ENCODE measurements around the gene KRTAP10-12. TPM values are rescaled to one million over a fixed set of nuclear protein-coding genes. Genes with fewer than 3 reads are reported as not detected.
"Not testable (repeated sequence)": the region's sequence is repeated elsewhere in the genome, so short reads cannot be mapped to it uniquely, and the experiment has no call there.

KRTAP10-12 gene
- total and polyA plus RNA-seq, 2 donors from 2014 or later: not detected

- H3K9ac ChIP-seq (ENCODE audit: low read length in 3 of 3): no peak within 1 kb of the TSS
- TF ChIP-seq CTCF (IDR thresholded peaks at IDR 0.05; ENCODE audit: borderline replicate concordance, extremely low read depth, insufficient read depth): no peak
- H3K9me3 ChIP-seq (ENCODE audit: control insufficient read depth in 2 of 3, insufficient read depth in 1 of 3, low read length in 3 of 3): peaks cover 0 to 11% (median 4%) of the 10 kb centered on the region in 3 donors
- H3K27ac ChIP-seq (ENCODE audit: low read depth in 2 of 2, low read length in 2 of 2): no peak within 1 kb of the TSS
- H3K4me1 ChIP-seq (ENCODE audit: control insufficient read depth in 2 of 3, insufficient read depth in 2 of 3, low read depth in 1 of 3, low read length in 3 of 3): no peaks in the 10 kb centered on the region
- DNase-seq (peak in 1 of 5 donors; percentile 65), FAIRE-seq (no peak)
- H3K4me3 ChIP-seq (ENCODE audit: low read length in 3 of 3): no peak within 1 kb of the TSS
- intact Hi-C loops (cut with DNase I): no loop called here
- H3K36me3 ChIP-seq (ENCODE audit: control insufficient read depth in 2 of 3, insufficient read depth in 3 of 3, low read length in 3 of 3): no peaks in the 10 kb centered on the region
- H3K27me3 ChIP-seq (ENCODE audit: control insufficient read depth, insufficient read depth, low read length): no peaks in the 10 kb centered on the region
Observed at GRCh38 chr21:44657635-44658540, 39.1 kb upstream of the KRTAP10-12 start, which contains the start of gene KRTAP12-3. Gene KRTAP12-3, plus strand, starts transcription at chr21:44657932. Its CDS starts 48 bp downstream, at chr21:44657980.

- no peak for DNase-seq
- Histone ChIP-seq H3K9me3 (ENCODE audit: control insufficient read depth in 2 of 3, insufficient read depth in 1 of 3, low read length in 3 of 3) (peaks cover 0 to 11% (median 4%) of the 10 kb centered on the region in 3 donors), H3K9ac (ENCODE audit: low read length in 3 of 3) (no peak overlapping the region), H3K4me1 (ENCODE audit: control insufficient read depth in 2 of 3, insufficient read depth in 2 of 3, low read depth in 1 of 3, low read length in 3 of 3) (no peaks in the 10 kb centered on the region), H3K4me3 (ENCODE audit: low read length in 3 of 3) (no peak overlapping the region), H3K27me3 (ENCODE audit: control insufficient read depth, insufficient read depth, low read length) (no peaks in the 10 kb centered on the region), H3K27ac (ENCODE audit: low read depth in 2 of 2, low read length in 2 of 2) (no peak overlapping the region), H3K36me3 (ENCODE audit: control insufficient read depth in 2 of 3, insufficient read depth in 3 of 3, low read length in 3 of 3) (no peaks in the 10 kb centered on the region)
- intact Hi-C loops (cut with DNase I): no loop called here
- FAIRE-seq: no peak
- no peak for TF ChIP-seq CTCF (IDR thresholded peaks at IDR 0.05; ENCODE audit: borderline replicate concordance, extremely low read depth, insufficient read depth)
Observed at GRCh38 chr21:44658541-44658910, 38.4 kb upstream of the KRTAP10-12 start.

- Histone ChIP-seq H3K4me3 (ENCODE audit: low read length in 3 of 3) (no peak overlapping the region), H3K27ac (ENCODE audit: low read depth in 2 of 2, low read length in 2 of 2) (no peak overlapping the region), H3K36me3 (ENCODE audit: control insufficient read depth in 2 of 3, insufficient read depth in 3 of 3, low read length in 3 of 3) (no peaks in the 10 kb centered on the region), H3K27me3 (ENCODE audit: control insufficient read depth, insufficient read depth, low read length) (no peaks in the 10 kb centered on the region), H3K9me3 (ENCODE audit: control insufficient read depth in 2 of 3, insufficient read depth in 1 of 3, low read length in 3 of 3) (peaks cover 0 to 11% (median 4%) of the 10 kb centered on the region in 3 donors), H3K9ac (ENCODE audit: low read length in 3 of 3) (no peak overlapping the region), H3K4me1 (ENCODE audit: control insufficient read depth in 2 of 3, insufficient read depth in 2 of 3, low read depth in 1 of 3, low read length in 3 of 3) (no peaks in the 10 kb centered on the region)
- FAIRE-seq (no peak), DNase-seq (no peak)
- no peak for TF ChIP-seq CTCF (IDR thresholded peaks at IDR 0.05; ENCODE audit: borderline replicate concordance, extremely low read depth, insufficient read depth)
- intact Hi-C loops (cut with DNase I): no loop called here
Observed at GRCh38 chr21:44658913-44659595, 37.9 kb upstream of the KRTAP10-12 start.

GRCh38 chr21:44661567-44661966 lies 35.4 kb upstream of the KRTAP10-12 start:
- H3K36me3 ChIP-seq (ENCODE audit: control insufficient read depth in 2 of 3, insufficient read depth in 3 of 3, low read length in 3 of 3); H3K27me3 ChIP-seq (ENCODE audit: control insufficient read depth, insufficient read depth, low read length); DNase-seq; H3K4me1 ChIP-seq (ENCODE audit: control insufficient read depth in 2 of 3, insufficient read depth in 2 of 3, low read depth in 1 of 3, low read length in 3 of 3); H3K9ac ChIP-seq (ENCODE audit: low read length in 3 of 3); intact Hi-C loops (cut with DNase I); FAIRE-seq; H3K9me3 ChIP-seq (ENCODE audit: control insufficient read depth in 2 of 3, insufficient read depth in 1 of 3, low read length in 3 of 3); H3K4me3 ChIP-seq (ENCODE audit: low read length in 3 of 3); H3K27ac ChIP-seq (ENCODE audit: low read depth in 2 of 2, low read length in 2 of 2): not testable (repeated sequence)

All from kidney (tissue), 14 donors.